NCI-H146 treated with DMSO at 0.1 percent for 48 hours (cell line): Measurements from ENCODE around the gene RAB12.
"Not testable (repeated sequence)": the region's sequence is repeated elsewhere in the genome, so short reads cannot be mapped to it uniquely, and the experiment has no call there.

Source experiments
- DNase-seq: peaks from one replicate; lab custom pipeline; 2025; ENCODE audit not compliant: unreplicated experiment; lab: John Stamatoyannopoulos, UW

The RAB12 gene, protein sequence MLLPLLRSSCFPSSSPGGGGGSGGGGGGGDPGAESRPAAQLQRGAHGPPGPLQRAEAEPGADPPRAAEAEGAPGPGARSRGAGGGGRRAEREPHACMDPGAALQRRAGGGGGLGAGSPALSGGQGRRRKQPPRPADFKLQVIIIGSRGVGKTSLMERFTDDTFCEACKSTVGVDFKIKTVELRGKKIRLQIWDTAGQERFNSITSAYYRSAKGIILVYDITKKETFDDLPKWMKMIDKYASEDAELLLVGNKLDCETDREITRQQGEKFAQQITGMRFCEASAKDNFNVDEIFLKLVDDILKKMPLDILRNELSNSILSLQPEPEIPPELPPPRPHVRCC

DNA sequence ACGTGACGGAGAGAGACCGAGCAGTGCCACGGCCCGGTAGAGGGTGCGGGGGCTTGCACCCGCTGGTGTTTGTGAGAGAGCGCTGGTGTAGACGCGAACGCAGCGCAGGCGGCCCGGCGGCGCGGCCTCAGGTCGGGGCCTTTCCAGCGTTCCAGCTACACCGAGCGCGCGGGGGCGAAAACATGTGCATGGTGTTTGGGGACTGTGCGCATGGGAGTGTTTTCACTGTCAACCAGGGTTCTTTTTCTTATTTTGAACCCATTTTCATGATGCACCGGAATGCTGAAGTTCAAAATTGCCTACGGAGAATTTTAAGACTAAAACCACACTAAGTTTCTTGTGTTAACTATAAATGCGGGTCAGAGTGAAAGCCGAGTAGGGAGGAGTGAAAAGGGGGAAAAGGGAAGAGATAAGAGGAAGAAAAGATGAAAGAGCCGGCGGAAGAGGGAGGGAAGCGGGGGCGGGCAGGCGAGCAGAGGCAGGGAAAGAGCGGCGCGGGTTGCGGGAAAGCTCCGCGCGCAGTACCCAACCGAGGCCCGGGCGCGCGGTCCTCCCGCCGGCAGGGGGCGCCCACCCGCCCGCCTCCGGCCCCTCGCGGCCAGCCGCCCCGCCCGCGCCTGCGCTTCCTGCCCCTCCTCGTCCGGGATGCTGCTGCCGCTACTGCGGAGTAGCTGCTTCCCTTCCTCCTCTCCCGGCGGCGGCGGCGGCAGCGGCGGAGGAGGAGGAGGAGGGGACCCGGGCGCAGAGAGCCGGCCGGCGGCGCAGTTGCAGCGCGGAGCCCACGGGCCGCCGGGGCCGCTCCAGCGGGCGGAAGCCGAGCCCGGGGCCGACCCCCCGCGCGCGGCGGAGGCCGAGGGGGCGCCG is at the start of gene RAB12:
Gene RAB12 (plus strand): TSS at position 643 of the 864 bp plus-strand sequence. CDS start 3 bp downstream, at position 646.
- peak; percentile 78 for DNase-seq

DNA sequence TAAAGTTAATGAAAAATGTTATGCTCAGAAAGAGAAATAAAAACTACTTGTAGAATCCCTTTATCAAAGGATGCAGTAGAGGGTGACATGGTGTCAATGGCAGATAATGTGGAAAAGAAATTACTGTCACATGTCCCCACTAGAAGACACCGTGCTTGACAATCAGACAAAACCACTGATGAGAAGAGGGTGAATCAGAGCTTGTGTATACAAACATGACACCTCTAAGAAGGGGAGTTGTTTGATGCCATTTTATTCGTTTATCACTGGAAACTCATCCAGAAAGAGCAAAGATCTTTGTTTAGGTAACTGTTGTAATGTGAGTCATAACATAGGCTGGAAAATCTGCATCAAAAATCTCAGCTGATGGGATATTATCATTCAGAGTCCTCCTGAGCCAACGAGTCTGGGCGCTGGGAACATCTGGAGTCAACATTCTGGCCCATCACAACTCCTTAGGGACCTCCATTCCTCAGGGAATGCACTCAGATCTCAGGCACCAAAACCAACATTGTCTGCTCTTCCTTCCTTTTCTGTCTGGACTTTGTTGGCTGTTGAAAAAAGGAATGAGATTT is 49.5 kb upstream of the RAB12 start:
- DNase-seq: no peak

DNA sequence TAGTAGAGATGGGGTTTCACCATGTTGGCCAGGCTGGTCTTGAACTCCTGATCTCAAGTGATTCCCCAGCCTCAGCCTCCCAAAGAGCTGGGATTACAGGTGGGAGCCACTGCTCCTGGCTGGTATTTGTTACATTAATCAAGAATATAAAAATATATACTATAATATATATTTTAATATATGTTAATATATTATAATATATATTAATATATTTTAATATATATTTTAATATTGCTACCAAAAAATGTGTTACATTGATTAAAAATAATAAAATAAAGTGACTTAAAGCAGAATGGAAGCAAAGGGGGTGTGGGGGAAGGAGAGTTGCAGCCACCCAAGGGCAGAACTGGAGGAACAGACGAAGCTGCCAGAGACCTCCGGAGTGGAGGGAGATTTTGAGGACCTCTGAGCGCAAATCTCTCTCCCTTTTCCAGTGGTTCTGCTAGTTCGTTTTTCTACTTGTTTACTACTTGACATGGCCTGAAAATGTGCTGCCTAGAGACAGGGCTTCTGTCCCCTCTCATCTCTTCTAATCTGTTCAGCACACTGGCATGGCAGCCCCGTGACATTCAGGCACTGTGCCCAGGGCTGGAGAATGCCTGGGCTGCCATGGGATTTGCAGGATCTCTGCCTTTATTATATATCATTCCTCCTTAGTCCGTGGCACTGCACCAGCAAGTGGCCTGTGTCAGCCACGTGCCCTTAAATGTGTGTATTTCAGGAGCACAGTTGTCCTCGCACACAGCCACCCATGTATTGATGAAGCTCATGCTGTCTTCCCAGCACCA is 47.9 kb upstream of the RAB12 start:
- DNase-seq: no peak

DNA sequence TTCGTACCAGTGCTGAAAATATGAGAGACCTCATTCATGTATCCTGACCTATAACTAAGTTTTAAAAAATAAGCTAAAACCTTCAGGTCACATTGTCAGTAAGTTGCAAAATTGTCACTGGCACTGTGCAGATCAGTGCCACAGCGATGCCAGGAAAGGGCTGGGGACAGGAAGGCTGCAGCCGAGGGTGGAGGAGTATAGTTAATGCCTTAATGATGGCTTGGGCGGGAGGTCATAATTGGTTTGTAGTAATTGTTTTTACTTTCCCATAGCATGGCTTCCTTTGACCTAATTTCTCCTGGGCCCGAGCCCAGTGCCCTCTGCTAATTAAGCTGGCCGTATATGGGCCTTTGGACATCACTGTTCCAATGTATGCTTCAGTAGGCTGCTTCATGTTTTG is 47.2 kb upstream of the RAB12 start:
- DNase-seq: no peak

DNA sequence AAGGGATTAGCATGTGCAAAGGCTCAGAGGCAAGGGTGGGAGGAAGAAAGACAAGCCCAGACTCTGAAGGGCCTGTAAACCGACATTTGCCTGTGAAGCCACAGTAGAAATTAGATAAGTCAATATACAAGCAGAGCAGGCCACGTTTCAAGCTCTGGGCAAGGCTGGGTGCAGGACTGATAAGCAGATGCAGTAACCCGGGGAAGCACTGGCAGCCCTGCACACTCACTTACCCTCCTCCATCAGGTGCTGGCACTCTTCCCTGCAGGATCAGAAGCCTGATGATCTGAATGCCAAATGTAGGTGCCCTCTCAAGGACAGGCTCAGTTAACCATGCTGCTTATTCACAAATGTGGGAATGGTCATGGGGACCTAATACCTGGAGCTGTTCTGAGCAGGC is 46.3 kb upstream of the RAB12 start:
- no peak for DNase-seq

DNA sequence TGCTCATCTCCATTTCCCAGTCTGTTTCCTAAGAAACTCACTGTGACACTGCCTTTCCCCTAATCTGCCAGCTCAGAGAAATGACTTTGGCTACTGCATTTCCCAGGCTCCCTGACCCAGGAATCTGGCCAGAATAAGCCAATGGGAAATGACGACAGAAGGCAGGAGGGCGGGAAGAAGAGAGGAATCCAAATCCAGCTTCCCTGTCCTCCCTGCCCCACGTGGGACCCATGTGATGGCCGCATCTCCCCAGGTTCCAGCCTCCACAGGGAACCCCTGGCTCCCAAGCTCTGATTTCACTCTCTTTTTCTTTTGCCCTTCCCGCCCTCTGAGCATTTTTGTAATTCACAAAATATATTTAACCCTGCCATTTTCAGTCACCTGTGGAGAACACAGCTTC is 37.8 kb upstream of the RAB12 start:
- no peak for DNase-seq

DNA sequence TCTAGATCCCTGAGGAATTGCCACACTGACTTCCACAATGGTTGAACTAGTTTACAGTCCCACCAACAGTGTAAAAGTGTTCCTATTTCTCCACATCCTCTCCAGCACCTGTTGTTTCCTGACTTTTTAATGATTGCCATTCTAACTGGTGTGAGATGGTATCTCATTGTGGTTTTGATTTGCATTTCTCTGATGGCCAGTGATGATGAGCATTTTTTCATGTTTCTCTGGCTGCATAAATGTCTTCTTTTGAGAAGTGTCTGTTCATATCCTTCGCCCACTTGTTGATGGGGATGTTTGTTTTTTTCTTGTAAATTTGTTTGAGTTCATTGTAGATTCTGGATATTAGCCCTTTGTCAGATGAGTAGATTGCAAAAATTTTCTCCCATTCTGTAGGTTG is 35.5 kb upstream of the RAB12 start:
- not testable (repeated sequence) for DNase-seq

DNA sequence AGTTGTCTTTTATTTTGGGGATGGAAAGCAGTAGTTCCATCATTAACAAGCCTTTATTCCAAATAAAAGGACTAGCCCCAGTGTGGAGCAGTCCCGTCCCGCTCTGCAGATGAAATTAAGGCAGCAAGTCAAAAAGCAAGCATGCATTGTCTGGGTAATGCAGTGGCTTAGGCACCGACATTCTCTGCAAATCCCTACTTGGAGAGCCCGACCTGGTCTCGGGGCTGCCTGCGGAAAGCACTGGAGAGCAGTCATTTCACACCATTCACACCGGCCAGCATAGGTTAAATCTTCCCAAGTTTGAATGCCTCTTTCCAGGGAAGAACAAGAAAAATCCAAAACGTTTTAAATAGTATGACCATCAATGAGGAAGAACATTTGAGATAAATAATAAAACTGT is 24.4 kb upstream of the RAB12 start:
- no peak for DNase-seq

DNA sequence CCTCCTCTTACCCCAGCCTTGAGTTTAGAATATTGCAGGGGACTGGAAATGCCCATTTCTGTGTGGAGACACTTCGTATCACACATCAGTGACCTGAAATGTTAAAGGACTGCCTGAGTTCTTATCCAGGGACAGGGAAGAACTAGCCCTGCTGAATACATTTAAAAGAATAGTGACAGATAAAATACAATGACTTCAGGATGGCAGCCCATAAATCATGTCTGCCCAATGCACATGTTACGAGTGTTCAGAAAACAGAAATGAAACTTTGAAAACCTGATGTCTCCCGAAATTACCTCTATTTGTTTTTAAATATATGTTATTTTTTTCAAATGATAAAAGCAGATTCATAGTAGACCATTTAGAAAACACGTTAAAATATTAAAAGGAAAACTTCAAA is 22.3 kb upstream of the RAB12 start:
- no peak for DNase-seq

DNA sequence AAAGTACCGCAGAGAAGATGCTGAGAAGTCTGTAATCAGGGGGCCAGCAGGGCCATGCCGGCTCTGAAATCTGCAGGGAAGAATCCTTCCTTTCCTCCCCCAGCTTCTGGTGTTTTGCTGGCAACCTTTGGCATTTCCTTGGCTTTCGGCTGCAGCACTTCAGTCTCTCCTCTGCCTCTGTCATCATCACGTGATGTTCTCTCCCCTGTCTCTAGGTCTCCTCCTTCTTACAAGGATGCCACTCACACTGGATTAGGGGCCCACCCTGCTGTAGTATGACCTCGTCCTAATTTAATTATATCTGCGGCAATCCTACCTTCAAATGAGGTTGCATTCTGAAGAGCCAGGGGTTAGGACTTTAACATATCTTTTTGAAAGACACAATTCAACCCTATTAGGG is 13.8 kb upstream of the RAB12 start:
- DNase-seq: no peak

DNA sequence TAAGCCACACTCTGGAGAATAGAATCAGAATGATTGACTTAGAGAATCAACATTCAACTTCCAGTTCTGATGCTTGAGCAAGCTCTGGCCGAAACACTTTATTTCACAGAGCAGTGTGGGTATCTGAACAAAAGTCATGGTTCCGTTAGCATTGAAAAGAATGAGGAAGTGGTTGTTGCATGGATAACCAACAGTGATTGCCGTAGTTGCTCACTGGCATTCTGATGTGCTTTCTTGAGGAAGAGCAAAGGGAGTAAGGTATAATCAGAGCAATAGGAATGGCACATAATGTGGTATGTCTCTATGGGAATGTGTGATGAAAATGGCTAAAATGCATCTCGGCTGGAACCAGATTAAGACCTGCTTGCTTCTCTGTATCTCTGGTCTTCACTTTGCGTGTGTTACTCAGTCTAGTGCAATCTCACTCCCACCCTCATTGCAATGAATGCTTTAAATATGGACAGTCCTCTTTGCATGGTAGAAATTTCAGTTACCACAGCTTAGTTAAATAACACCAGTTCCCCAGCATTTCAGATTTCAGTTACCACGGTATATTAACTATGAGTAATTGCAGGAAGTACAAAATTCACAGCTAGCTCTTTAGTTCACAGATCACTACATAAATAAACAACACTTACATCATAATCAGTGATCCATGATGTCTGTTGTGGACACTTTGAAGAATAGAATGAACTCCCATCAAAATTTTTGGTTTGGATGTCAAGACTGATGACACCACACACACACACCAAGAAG is 7.8 kb upstream of the RAB12 start:
- DNase-seq: no peak

DNA sequence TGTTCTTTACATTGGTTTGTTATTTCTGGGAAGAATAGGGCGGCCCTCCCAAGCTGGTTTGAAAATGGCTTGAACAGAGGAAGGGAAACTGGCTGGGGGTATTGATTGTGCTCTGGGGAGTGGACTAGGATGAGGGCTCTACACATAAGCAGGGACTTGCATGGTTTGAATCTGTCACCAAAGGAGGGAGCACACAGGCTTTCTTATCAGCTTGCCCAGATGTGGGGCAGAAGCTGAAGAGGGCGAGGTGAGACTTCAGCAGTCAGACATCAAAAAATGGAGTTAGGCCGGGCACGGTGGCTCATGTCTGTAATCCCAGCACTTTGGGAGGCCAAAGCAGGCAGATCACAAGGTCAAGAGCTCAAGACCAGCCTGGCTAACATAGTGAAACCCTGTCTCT is 7.2 kb upstream of the RAB12 start:
- no peak for DNase-seq

DNA sequence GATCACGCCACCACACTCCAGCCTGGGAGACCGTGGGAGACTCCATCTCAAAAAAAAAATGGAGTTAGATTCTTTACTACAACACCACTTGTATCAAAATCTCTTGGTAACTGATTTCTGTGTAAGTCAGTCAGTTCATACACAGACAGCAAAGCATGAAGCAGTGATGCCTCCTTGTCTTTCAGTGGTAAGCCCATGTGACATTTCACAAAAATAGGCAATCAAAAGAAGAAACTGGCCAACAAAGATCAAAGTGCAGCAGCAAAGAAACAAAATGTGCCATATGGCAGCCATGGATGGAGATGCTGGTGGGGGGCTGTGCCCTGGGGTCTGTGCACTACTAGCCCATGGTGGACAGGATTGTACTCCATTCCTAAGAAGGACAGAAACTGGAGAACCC is 6.7 kb upstream of the RAB12 start:
- DNase-seq: no peak

DNA sequence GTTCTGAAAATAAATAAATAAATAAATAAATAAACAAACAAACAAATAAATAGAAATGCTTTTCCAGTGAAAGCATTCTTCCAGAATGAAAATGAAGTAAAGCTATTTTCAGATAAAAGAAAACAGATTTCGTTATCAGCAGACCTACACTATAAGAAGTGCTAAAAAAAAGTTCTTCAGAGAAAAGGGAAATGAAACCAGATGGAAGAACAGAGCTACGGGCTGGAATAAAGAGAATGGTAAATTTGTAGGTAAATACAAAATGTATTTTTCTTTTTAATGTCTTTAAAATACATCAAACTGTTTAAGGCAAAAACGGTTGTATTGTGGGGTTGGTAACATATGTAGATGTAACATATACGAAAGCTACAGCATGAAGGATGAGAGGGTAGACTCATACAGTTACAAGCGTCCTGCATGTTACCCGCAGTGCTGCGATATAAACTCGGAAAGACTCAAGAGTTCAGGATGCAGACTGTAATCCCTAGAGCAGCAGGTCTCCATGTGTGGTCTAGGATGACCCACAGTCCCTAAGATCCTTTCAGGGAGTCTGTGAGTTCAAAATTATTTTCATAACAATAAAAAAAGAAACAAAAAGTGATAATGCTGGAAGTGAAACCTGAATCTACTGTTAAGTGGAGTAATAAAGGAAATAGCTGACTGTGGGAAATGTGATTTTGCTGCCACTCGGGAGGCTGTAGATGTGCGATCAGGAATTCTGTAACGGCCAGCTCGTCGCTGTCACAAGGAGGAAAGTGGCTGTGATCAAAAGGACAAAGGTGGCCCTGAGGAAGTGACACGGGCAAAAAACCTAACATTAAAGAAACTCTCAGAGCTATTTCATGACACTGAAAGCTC is 5.3 kb upstream of the RAB12 start:
- DNase-seq: no peak

DNA sequence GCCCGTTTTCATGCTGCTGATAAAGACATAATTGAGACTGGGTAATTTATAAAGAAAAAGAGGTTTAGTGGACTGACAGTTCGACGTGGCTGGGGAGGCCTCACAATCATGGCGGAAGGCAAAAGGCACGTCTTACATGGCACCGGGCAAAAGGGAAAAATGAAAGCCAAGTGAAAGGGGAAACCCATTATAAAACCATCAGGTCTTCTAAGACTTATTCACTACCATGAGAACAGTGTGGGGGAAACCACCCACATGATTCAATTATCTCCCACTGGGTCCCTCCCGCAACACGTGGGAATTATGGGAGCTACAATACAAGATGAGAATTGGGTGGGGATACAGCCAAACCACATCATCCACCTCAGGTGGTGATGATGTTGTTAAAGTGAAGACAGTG is 3.3 kb upstream of the RAB12 start:
- no peak for DNase-seq

DNA sequence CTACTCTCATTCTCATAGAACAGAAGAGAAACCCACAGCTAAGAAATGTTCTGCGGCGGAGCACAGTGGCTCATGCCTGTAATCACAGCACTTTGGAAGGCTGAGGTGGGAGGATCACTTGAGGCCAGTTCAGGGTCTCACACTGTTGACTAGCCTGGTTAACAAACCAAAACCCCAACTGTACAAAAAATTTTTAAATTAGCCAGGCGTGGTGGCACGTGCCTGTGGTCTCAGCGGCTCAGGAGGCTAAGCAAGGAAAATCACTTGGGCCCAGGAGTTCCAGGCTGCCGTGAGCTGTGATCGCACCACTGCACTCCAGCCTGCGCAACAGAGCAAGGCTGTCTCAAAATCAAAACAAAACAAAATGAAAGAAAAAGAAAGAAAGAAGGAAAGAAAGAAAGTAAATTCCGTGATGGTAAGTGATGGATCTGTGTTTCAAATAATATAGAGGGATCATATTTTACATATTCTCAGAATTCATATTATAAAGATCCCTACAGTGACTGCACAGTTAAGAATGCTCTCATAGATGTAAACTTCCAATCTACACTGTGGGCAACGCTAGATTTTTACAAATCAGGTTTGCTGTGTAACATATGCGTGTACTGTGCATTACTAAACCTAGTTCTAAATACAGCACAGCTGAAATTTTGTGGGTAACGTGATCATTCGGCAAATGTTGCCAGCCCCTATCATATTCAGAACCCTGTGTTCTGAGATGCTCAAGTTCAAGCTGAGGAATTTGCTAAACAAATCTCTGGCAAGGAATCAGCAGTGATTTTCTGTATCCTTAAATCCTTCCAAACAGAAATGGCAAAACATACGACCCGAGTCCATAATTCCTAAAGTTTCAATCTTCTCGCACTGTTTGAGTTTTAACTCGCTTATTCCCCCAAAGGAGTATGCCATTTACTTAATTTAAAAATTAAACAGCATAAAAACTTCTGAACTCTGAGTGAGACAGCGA is 1.2 kb upstream of the RAB12 start:
- no peak for DNase-seq

DNA sequence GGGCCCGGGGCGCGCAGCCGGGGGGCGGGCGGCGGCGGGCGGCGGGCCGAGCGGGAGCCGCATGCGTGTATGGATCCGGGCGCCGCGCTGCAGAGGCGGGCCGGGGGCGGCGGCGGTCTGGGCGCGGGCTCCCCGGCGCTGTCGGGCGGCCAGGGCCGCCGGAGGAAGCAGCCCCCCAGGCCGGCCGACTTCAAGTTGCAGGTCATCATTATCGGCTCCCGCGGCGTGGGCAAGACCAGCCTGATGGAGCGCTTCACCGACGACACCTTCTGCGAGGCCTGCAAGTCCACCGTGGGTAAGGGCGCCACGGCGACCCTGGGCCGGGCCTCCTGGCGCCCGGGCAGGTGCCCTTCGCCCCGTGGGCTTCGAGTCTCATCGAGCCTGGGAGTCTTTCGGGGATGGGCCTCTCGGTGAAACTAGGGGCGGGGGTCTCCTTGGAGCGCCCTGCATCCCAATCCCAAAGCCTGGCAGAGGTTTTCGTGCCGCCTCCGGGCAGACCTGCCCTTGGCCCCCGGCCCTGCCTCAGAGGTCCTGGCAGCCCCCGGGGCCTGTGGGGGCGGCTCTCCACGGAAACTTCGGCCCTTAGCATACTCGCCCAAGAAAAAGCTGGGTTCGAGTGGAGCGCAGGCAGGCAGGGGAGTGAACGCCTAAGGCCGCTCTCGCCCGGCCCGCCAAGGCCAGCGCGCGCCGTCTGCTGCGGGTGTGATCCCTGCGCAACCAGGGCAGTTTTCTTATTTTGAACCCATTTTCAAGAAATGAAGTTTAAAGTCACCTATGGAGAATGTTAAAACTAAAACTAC is 622 bp downstream of the RAB12 start:
- peak; percentile 24 for DNase-seq

DNA sequence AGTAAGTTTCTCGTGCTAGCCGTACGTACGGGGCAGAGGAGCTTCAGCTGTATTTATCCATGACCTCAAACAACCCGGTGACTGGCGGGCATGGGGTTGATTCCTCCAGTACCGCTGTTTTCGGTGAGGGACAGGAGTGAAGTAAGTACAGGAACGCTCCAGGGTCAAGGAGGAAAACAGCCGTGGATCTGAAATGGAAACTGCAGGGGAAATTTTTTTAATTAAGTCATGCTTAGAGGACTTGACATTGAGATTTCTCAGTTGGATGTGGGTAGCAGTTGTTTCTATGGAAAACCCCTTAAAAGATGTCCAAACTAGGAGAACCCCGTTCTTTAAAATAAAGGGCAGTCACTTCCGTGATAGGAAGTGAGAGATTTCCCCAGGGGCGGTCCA is 1.2 kb downstream of the RAB12 start:
- no peak for DNase-seq
